Measurements from ENCODE around the gene UBE2E1.

GRCh38 chr3:23867838-23868237 is 62.1 kb downstream of the UBE2E1 start:
- TF ChIP-seq CTCF (IDR thresholded peaks at IDR 0.05) = no peak
- no peak for TF ChIP-seq EP300 (IDR thresholded peaks at IDR 0.05)

Measured in suprapubic skin (tissue), 3 donors.